Loucy (cell line): ENCODE results near the gene LRRC14B.

Experiments
- H2AFZ ChIP-seq: fragments of 200-600 bp; sonication (generic); 2 replicates; pipeline ENCODE4 v1.6.0; 2016; ENCODE audit warnings: antibody characterized with exemption, mild to moderate bottlenecking, low read length, moderate library complexity
- H3F3A ChIP-seq: fragments of 200-600 bp; 2 replicates; pipeline ENCODE4 v1.6.0; 2016; ENCODE audit warnings: antibody characterized with exemption, low read depth, mild to moderate bottlenecking
- H3K27me3 ChIP-seq: fragments of 200-600 bp; sonication (generic); 2 replicates; pipeline ENCODE4 v1.6.1; 2014; ENCODE audit warnings: low read length, mild to moderate bottlenecking; ENCODE audit not compliant: insufficient read depth, poor library complexity, severe bottlenecking
- H3K36me3 ChIP-seq: fragments of 200-600 bp; sonication (generic); 2 replicates; pipeline ENCODE4 v1.6.1; 2016; ENCODE audit warnings: low read length; ENCODE audit not compliant: insufficient read depth
- H3K4me1 ChIP-seq: fragments of 200-600 bp; sonication (generic); 2 replicates; pipeline ENCODE4 v1.5.1; 2014; ENCODE audit warnings: low read length, mild to moderate bottlenecking; ENCODE audit not compliant: insufficient read depth, poor library complexity, severe bottlenecking
- H3K4me2 ChIP-seq: fragments of 200-600 bp; sonication (generic); 2 replicates; pipeline ENCODE4 v1.6.0; 2014; ENCODE audit warnings: antibody characterized with exemption, low read length, low read depth, mild to moderate bottlenecking; ENCODE audit not compliant: poor library complexity, severe bottlenecking
- H3K4me3 ChIP-seq: fragments of 200-600 bp; sonication (generic); 2 replicates; pipeline ENCODE4 v1.5.1; 2014; ENCODE audit warnings: low read length, mild to moderate bottlenecking, mixed read lengths; ENCODE audit not compliant: poor library complexity, severe bottlenecking
- H3K79me2 ChIP-seq: fragments of 200-600 bp; sonication (generic); 2 replicates; pipeline ENCODE4 v1.6.1; 2014; ENCODE audit warnings: low read length; ENCODE audit not compliant: insufficient read depth
- H3K9ac ChIP-seq: fragments of 200-600 bp; sonication (generic); 2 replicates; pipeline ENCODE4 v1.6.0; 2014; ENCODE audit warnings: mild to moderate bottlenecking, low read depth, low read length, moderate library complexity; ENCODE audit not compliant: poor library complexity, severe bottlenecking
- H3K9me2 ChIP-seq: fragments of 200-600 bp; sonication (generic); replicated peaks from 2 replicates; pipeline ENCODE4 v1.6.1; 2016; ENCODE audit warnings: low read depth, low read length, mixed read lengths
- H3K9me3 ChIP-seq: fragments of 200-600 bp; sonication (generic); 2 replicates; pipeline ENCODE4 v1.6.1; 2014; ENCODE audit warnings: mild to moderate bottlenecking, antibody characterized with exemption, low read length, low read depth; ENCODE audit not compliant: insufficient read depth
- H4K20me1 ChIP-seq: fragments of 200-600 bp; sonication (generic); 2 replicates; pipeline ENCODE4 v1.6.0; 2014; ENCODE audit warnings: antibody characterized with exemption, low read length, mild to moderate bottlenecking; ENCODE audit not compliant: insufficient read depth, poor library complexity, severe bottlenecking
- EZH2phosphoT487 ChIP-seq: fragments of 200-600 bp; IDR thresholded peaks from 2 replicates; pipeline ENCODE4 v1.6.1; 2018; ENCODE audit warnings: antibody characterized with exemption, mild to moderate bottlenecking, moderate library complexity, borderline replicate concordance
- TF ChIP-seq, protein P1 (sequence below): fragments of 200-600 bp; sonication (generic); conservative IDR thresholded peaks from 2 replicates; pipeline ENCODE4 v1.5.1; 2014; ENCODE audit warnings: mild to moderate bottlenecking, antibody characterized with exemption, low read length

The LRRC14B gene

DNA sequence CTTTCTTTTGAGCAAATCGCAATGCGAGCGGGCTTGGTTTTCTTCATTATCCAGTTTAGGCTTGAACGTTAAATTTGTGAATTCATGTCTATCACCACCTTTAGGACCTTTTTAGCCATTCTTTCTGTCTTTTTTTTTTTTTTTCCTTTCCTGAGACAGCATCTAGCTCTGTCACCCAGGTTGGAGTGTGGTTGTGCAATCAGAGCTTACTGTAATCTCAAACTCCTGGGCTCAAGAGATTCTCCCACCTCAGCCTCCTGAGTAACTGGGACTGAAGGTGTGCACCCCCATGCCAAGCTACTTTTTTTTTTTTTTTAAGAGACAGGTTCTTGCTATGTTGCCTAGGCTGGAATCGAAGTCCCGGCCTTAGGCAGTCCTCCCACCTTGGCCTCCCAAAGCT, 39.2 kb upstream of the LRRC14B start:
- no peak overlapping the region for H2AFZ ChIP-seq
- no peak for TF ChIP-seq EZH2phosphoT487
- TF ChIP-seq, protein P1, sequence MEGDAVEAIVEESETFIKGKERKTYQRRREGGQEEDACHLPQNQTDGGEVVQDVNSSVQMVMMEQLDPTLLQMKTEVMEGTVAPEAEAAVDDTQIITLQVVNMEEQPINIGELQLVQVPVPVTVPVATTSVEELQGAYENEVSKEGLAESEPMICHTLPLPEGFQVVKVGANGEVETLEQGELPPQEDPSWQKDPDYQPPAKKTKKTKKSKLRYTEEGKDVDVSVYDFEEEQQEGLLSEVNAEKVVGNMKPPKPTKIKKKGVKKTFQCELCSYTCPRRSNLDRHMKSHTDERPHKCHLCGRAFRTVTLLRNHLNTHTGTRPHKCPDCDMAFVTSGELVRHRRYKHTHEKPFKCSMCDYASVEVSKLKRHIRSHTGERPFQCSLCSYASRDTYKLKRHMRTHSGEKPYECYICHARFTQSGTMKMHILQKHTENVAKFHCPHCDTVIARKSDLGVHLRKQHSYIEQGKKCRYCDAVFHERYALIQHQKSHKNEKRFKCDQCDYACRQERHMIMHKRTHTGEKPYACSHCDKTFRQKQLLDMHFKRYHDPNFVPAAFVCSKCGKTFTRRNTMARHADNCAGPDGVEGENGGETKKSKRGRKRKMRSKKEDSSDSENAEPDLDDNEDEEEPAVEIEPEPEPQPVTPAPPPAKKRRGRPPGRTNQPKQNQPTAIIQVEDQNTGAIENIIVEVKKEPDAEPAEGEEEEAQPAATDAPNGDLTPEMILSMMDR = no peak
- H3K4me1 ChIP-seq = peaks cover 20% of the 10 kb centered on the region
- no peaks in the 10 kb centered on the region for H3K9me2 ChIP-seq
- H3K4me3 ChIP-seq = no peak overlapping the region
- no peak overlapping the region for H3K4me2 ChIP-seq
- no peaks in the 10 kb centered on the region for H3K36me3 ChIP-seq
- H3K9ac ChIP-seq = no peak overlapping the region
- H3K79me2 ChIP-seq = no peaks in the 10 kb centered on the region
- H3K27me3 ChIP-seq = no peaks in the 10 kb centered on the region
- H3K9me3 ChIP-seq = peaks cover 15% of the 10 kb centered on the region; the same call in 1 of the 2 replicates
- H3F3A ChIP-seq = no peaks in the 10 kb centered on the region
- H4K20me1 ChIP-seq = no peaks in the 10 kb centered on the region

DNA sequence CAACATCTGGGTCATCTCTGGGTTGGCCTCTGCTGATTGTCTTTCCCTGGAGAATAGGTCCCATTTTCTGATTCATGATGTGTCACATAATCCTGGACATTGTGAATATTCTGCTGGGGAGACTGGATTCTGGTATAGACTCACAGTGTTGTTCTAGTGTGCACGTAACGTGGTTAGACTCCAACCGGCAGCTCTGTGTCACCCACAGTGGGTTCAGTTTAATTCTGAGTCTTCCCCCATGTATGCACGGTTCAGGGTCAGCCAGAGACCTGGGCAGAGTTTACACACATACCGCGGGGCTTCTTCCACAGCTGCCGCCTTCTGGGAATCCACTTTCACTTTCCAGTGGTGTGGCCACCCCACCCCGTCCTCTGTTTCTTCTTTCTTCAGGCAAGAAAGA, 38.0 kb upstream of the LRRC14B start:
- H3K4me2 ChIP-seq = no peak overlapping the region
- H3K27me3 ChIP-seq = no peaks in the 10 kb centered on the region
- H4K20me1 ChIP-seq = no peaks in the 10 kb centered on the region
- TF ChIP-seq, protein P1 = no peak
- no peak for TF ChIP-seq EZH2phosphoT487
- peaks cover 4% of the 10 kb centered on the region; the same call in 1 of the 2 replicates for H3K9me3 ChIP-seq
- no peak overlapping the region for H3K9ac ChIP-seq
- no peaks in the 10 kb centered on the region for H3F3A ChIP-seq
- peaks cover 20% of the 10 kb centered on the region for H3K4me1 ChIP-seq
- no peaks in the 10 kb centered on the region for H3K36me3 ChIP-seq
- no peaks in the 10 kb centered on the region for H3K9me2 ChIP-seq
- H3K79me2 ChIP-seq = no peaks in the 10 kb centered on the region
- H3K4me3 ChIP-seq = no peak overlapping the region
- no peak overlapping the region for H2AFZ ChIP-seq

DNA sequence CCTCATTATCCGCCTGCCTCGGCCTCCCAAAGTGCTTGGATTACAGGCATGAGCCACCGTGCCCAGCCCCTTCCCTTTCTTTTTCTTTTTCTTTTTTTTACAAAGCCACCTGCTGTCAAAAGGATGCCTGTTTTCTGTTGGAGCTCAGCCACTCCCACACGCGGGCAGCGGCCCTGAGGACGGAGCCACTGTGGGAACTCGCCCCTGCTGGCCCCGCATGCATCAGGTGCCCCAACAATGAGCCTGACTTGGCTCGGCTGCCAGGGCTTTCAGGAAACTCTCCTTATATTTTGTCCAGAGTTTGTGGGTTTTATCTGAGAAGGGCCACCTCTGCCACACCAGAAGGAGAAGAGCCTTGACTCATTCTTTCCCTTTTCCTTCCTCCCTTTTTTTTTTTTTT, 37.1 kb upstream of the LRRC14B start:
- peak overlapping the region; percentile 44 for H3K4me2 ChIP-seq
- no peaks in the 10 kb centered on the region for H3K9me3 ChIP-seq
- no peak overlapping the region for H3K4me3 ChIP-seq
- no peaks in the 10 kb centered on the region for H3K79me2 ChIP-seq
- no peak overlapping the region for H3K9ac ChIP-seq
- TF ChIP-seq, protein P1 = no peak
- TF ChIP-seq EZH2phosphoT487 = no peak
- H3F3A ChIP-seq = no peaks in the 10 kb centered on the region
- no peaks in the 10 kb centered on the region for H3K9me2 ChIP-seq
- no peaks in the 10 kb centered on the region for H3K36me3 ChIP-seq
- H2AFZ ChIP-seq = no peak overlapping the region
- H3K4me1 ChIP-seq = peaks cover 26% of the 10 kb centered on the region
- H4K20me1 ChIP-seq = no peaks in the 10 kb centered on the region
- H3K27me3 ChIP-seq = no peaks in the 10 kb centered on the region
